Thymus (tissue), 2 donors: ENCODE measurements around the gene RNF112. TPM values are rescaled to one million over a fixed set of nuclear protein-coding genes. Genes with fewer than 3 reads are reported as not detected.

ENCODE experiments used
- polyA plus RNA-seq: library from polyadenylated mRNA; stranded (reverse); fragments of 200-250 nt; gene quantifications from one replicate; pipeline ENCODE4 v1.2.3, GENCODE V29; 2013
- total RNA-seq: library from RNA; stranded (reverse); fragments of 120-200 nt; gene quantifications from one replicate; pipeline ENCODE4 v1.2.4, GENCODE V29; 2013
- donor health status: healthy.

Gene RNF112
- total and polyA plus RNA-seq, 2 donors = 0.14 to 0.98 TPM

Other genes starting within 250 kb of the RNF112 start
- 3.8 TPM for gene EPN2, start 173.9 kb upstream of the RNF112 start, total RNA-seq
- gene EPN2, start 173.9 kb upstream of the RNF112 start, polyA plus RNA-seq = 8.5 TPM
- 5.4 TPM for gene B9D1, start 48.5 kb upstream of the RNF112 start, total RNA-seq
- 6.4 TPM for gene B9D1, start 48.5 kb upstream of the RNF112 start, polyA plus RNA-seq
- gene MAPK7, start 32.7 kb upstream of the RNF112 start, total RNA-seq = 3.3 TPM
- 13.7 TPM for gene MAPK7, start 32.7 kb upstream of the RNF112 start, polyA plus RNA-seq
- gene MFAP4, start 24.0 kb upstream of the RNF112 start, total RNA-seq = 21.4 TPM
- gene MFAP4, start 24.0 kb upstream of the RNF112 start, polyA plus RNA-seq = 10.2 TPM
- gene SLC47A1, start 122.6 kb downstream of the RNF112 start, total RNA-seq = 0.33 TPM
- gene SLC47A1, start 122.6 kb downstream of the RNF112 start, polyA plus RNA-seq = 1.4 TPM
- gene ALDH3A2, start 237.5 kb downstream of the RNF112 start, total RNA-seq = 19.9 TPM
- gene ALDH3A2, start 237.5 kb downstream of the RNF112 start, polyA plus RNA-seq = 50.9 TPM